Colonic mucosa (tissue), 4 donors: ENCODE data around the gene DNAJB11. TPM values are rescaled to one million over a fixed set of nuclear protein-coding genes. Genes with fewer than 3 reads are reported as not detected.
"Not testable (repeated sequence)": the region's sequence is repeated elsewhere in the genome, so short reads cannot be mapped to it uniquely, and the experiment has no call there.

ENCODE experiments used
- DNase-seq: peaks from one replicate; pipeline ENCODE4 v3.0.0-alpha.2; 2020
- H3K27ac ChIP-seq: fragments of 200-600 bp; one replicate; pipeline ENCODE4 v1.8.0; 2021
- H3K27me3 ChIP-seq: fragments of 200-600 bp; one replicate; pipeline ENCODE4 v1.8.0; 2021
- H3K36me3 ChIP-seq: fragments of 200-600 bp; one replicate; pipeline ENCODE4 v1.8.0; 2021
- H3K4me1 ChIP-seq: fragments of 200-600 bp; one replicate; pipeline ENCODE4 v1.8.0; 2021; ENCODE audit warnings: mild to moderate bottlenecking
- H3K4me3 ChIP-seq: fragments of 200-600 bp; one replicate; pipeline ENCODE4 v1.8.0; 2021
- H3K9ac ChIP-seq, 2 donors: one replicate each; pipeline ENCODE4 v1.7.0; 2013; ENCODE audit warnings: control low read depth in 2 of 2, low read depth in 2 of 2, low read length in 2 of 2
- H3K9me3 ChIP-seq: fragments of 200-600 bp; one replicate; pipeline ENCODE4 v1.8.0; 2021
- CTCF ChIP-seq: fragments of 200-600 bp; IDR thresholded peaks from one replicate; pipeline ENCODE4 v1.8.0; 2022; ENCODE audit warnings: antibody characterized with exemption, mild to moderate bottlenecking
- intact Hi-C: fragments of 100-400 bp; cut with DNase I; formaldehyde crosslinking; loops from one replicate; pipeline ENCODE4 v1.14.1; 2022
- total RNA-seq, 2 donors: library from RNA; stranded (reverse); fragmentation: NEBNext Ultra II Directional in 1 of 2; extraction: Animal tissue kit (Norgen Biotek cat#: 25700) in 1 of 2; gene quantifications; one replicate each; pipeline ENCODE4 v1.2.1, GENCODE V29; 2021
- donor health status: healthy.
- donor health status: DM: no; HTN: no; CAD: no.
- donor health status: DM: no; HTN: no; CAD: no.

Gene DNAJB11
- total RNA-seq, 2 donors from 2014 or later, result 54.7 to 72.5 TPM

- intact Hi-C loops, result no loop called here
- no peaks in the 10 kb centered on the region for H3K9me3 ChIP-seq
Measured at GRCh38 chr3:186627852-186628414, 57.4 kb downstream of the DNAJB11 start.

DNA sequence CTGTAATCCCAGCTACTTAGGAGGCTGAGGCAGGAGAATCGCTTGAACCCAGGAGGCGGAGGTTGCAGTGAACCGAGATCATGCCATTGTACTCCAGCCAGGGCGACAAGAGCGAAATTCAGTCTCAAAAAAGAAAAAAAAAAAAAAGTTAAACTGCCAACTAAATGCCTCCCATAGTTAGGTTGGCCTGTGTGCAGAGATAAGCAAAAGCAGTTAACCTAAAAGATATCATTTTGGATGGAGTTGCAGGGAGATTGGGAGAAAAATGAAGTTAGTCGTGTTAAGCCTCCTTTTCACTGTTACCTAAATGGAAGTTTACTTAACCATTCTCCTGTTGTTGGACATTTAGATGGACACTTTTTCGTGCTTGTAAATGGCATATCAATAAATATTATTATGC lies 58.2 kb downstream of the DNAJB11 start:
- no peaks in the 10 kb centered on the region for H3K9me3 ChIP-seq
- intact Hi-C loops, result no loop called here
- no peak overlapping the region for H3K27ac ChIP-seq
- no peak overlapping the region for H3K4me3 ChIP-seq
- H3K36me3 ChIP-seq, result no peaks in the 10 kb centered on the region
- H3K27me3 ChIP-seq, result no peaks in the 10 kb centered on the region
- H3K9ac ChIP-seq, result no peak overlapping the region
- no peak for DNase-seq
- no peaks in the 10 kb centered on the region for H3K4me1 ChIP-seq
- TF ChIP-seq CTCF, result no peak

More at GRCh38 chr3:186627852-186628414, 57.4 kb downstream of the DNAJB11 start:
- DNase-seq, result no peak
- Histone ChIP-seq H3K36me3 (no peaks in the 10 kb centered on the region), H3K4me3 (no peak overlapping the region), H3K9ac (no peak overlapping the region), H3K27ac (no peak overlapping the region), H3K27me3 (no peaks in the 10 kb centered on the region), H3K4me1 (no peaks in the 10 kb centered on the region)
- TF ChIP-seq CTCF, result no peak

DNA sequence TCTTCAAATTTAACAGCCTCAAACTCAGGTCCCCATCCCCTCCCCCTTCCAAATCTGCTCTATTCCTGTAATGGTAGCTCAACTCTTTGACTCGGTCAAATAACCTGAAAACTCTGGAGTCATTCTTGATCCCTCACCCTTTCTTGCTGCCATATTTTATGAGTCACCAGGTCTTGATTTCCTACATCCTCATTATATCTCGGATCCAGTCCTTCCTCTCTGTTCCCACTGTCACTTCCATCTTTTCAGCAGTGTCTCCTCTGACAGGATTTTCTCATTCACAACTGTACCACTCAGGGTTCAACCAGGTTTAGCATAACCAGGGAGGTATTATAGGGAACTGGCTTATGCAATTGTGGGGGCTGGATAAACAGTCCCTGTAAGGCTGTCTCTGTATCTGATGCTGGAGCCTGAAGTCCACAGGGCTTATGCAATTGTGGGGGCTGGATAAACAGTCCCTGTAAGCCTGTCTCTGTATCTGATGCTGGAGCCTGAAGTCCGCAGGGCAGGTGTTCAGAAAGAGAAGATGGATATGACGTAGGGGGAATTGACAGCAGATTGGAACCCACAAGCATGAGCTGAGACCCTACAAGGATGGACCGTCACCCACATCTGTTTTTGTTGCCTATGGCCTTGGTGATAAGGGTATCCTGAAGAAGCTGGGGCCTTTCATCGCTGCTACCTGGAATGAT lies 60.6 kb downstream of the DNAJB11 start:
- TF ChIP-seq CTCF, result no peak

DNA sequence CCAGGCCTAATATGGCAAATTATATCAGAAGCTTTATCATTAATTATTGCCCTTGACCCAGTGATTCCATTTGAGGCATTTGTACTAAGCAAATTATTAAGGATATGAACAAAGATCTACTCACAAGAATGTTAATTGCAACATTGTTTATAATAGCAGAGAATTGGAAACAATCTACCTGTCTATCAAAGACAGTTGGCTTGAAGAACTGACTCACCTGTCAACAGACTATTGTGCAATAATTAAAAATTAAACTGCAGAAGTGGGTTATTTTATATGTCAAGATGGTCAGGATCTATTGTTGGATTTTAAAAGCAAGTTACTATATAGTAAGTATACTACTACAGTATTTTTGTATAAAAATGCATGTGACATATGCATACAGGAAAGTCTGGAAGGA lies 63.0 kb downstream of the DNAJB11 start:
- H3K27me3 ChIP-seq, result no peaks in the 10 kb centered on the region
- H3K9ac ChIP-seq, result no peak overlapping the region
- no peaks in the 10 kb centered on the region for H3K9me3 ChIP-seq

More for the DNA sequence above, 60.6 kb downstream of the DNAJB11 start:
- H3K4me3 ChIP-seq, result no peak overlapping the region
- no peak overlapping the region for H3K9ac ChIP-seq
- no peaks in the 10 kb centered on the region for H3K4me1 ChIP-seq
- intact Hi-C loops, result no loop called here
- H3K36me3 ChIP-seq, result no peaks in the 10 kb centered on the region
- H3K27me3 ChIP-seq, result no peaks in the 10 kb centered on the region
- H3K27ac ChIP-seq, result no peak overlapping the region
- no peak for DNase-seq
- H3K9me3 ChIP-seq, result no peaks in the 10 kb centered on the region

DNA sequence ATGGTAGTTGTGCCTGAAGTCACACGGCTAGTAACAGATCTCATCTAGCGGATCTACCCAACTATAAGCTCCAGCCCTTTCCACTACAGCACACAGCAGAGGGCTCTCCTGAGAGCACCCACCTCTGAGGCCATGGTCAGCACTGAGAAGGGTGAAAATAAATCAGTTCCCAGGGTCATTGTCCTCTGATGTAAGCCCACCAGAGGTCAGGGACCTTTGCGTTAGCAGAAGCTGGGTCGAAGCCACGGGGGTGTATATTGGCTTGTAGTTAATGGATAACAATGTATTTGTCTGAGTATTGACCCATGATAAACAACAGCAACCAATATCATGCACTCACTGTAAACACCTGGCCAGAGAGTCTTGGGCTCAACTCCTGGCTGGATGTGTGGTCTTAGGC lies 63.7 kb downstream of the DNAJB11 start:
- H3K27me3 ChIP-seq, H3K4me3 ChIP-seq, H3K9ac ChIP-seq, H3K27ac ChIP-seq, H3K9me3 ChIP-seq, intact Hi-C loops, DNase-seq, H3K36me3 ChIP-seq, H3K4me1 ChIP-seq: not testable (repeated sequence)

More for the DNA sequence above, 63.0 kb downstream of the DNAJB11 start:
- Histone ChIP-seq H3K4me3 (no peak overlapping the region), H3K4me1 (no peaks in the 10 kb centered on the region), H3K36me3 (no peaks in the 10 kb centered on the region), H3K27ac (no peak overlapping the region)
- no peak for TF ChIP-seq CTCF
- intact Hi-C loops, result no loop called here
- no peak for DNase-seq

Other genes with a start within 250 kb of the DNAJB11 start
- under 1 TPM; 0.17 to 0.64 TPM for gene DGKG, start 208.5 kb upstream of the DNAJB11 start, total RNA-seq
- 1 to 10 TPM; 2.3 to 2.6 TPM for gene CRYGS, start 26.3 kb upstream of the DNAJB11 start, total RNA-seq
- gene TBCCD1, start 3.4 kb upstream of the DNAJB11 start, total RNA-seq, result 10 to 100 TPM; 10.4 to 14.3 TPM
- 1 to 10 TPM in 1 of 2 donors, not detected in 1; 1.9 TPM for gene AHSG, start 42.3 kb downstream of the DNAJB11 start, total RNA-seq
- gene FETUB, start 69.7 kb downstream of the DNAJB11 start, total RNA-seq, result under 1 TPM; 0.22 to 0.27 TPM
- under 1 TPM in 1 of 2 donors, not detected in 1; 0.25 TPM for gene HRG, start 95.3 kb downstream of the DNAJB11 start, total RNA-seq
- gene KNG1, start 146.6 kb downstream of the DNAJB11 start, total RNA-seq, result 1 to 10 TPM; 1.0 to 1.2 TPM
- 100 to 1,000 TPM; 337 to 366 TPM for gene EIF4A2, start 212.9 kb downstream of the DNAJB11 start, total RNA-seq
- 10 to 100 TPM; 13.4 to 40.4 TPM for gene RFC4, start 235.8 kb downstream of the DNAJB11 start, total RNA-seq